HUES64 (cell line): ENCODE measurements around the gene OR4K5.
"Not testable (repeated sequence)": the region's sequence is repeated elsewhere in the genome, so short reads cannot be mapped to it uniquely, and the experiment has no call there.

Experiments used
- H3K27ac ChIP-seq: 2 replicates; pipeline ENCODE4 v1.7.0; 2013; ENCODE audit warnings: low read depth, low read length, inconsistent platforms
- H3K27me3 ChIP-seq: 2 replicates; pipeline ENCODE4 v1.6.1; 2013; ENCODE audit warnings: mild to moderate bottlenecking, low read length; ENCODE audit not compliant: insufficient read depth
- H3K36me3 ChIP-seq: 2 replicates; pipeline ENCODE4 v1.6.1; 2013; ENCODE audit warnings: mild to moderate bottlenecking, low read length; ENCODE audit not compliant: insufficient read depth
- H3K4me1 ChIP-seq: 2 replicates; pipeline ENCODE4 v1.6.1; 2013; ENCODE audit warnings: mild to moderate bottlenecking, low read length, moderate library complexity; ENCODE audit not compliant: insufficient read depth
- H3K4me3 ChIP-seq: 2 replicates; pipeline ENCODE4 v1.5.1; 2013; ENCODE audit warnings: mild to moderate bottlenecking, low read length, moderate library complexity
- H3K9ac ChIP-seq: 2 replicates; pipeline ENCODE4 v1.6.1; 2013; ENCODE audit warnings: mild to moderate bottlenecking, low read depth, low read length
- H3K9me3 ChIP-seq: 2 replicates; pipeline ENCODE4 v1.6.1; 2013; ENCODE audit warnings: low read depth, low read length; ENCODE audit not compliant: insufficient read depth
- WGBS: fragments of 150-250, 120-280 bp; methylation state at CpG from one replicate; pipeline ENCODE4 v1.1.7; 2013; ENCODE audit warnings: missing lambda C conversion rate; 5-methylcytosine and 5-hydroxymethylcytosine counted together

Gene OR4K5

DNA sequence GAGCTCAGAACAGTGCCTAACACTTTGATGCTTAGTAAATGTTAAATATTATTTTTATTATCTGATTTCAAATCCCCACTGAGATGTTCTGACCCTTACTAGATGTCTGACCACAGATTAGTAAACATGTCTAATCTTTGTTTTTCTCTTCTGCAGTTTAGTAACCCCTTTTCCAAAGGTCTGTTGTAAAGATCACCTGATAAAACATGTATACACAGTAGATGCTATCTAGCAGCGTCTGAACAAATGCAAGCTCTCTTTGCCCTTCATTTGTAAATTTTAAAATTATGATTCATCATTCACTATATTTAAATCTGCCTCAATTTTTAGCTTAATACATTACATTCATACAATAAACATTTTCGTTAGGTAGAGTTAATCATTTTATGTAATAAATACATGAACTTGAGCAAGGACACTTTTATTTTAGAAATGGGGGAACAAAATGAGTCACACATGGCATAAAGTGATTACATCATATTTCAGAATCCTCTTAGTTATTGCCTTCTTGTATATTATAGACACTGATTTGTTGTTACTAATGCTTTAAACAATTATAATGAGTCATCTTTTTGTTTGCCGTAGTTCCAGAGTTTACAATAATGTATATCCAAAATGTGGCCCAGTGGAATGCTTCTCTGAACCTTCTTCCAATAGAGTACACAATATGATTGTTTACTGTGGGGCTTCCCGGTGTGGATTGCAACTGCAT, 1.7 kb upstream of the OR4K5 start:
- Histone ChIP-seq H3K4me1 (no peaks in the 10 kb centered on the region), H3K27me3 (no peaks in the 10 kb centered on the region), H3K36me3 (no peaks in the 10 kb centered on the region), H3K9ac (no peak overlapping the region), H3K9me3 (peaks cover 89% of the 10 kb centered on the region), H3K27ac (no peak overlapping the region), H3K4me3 (no peak overlapping the region)
- 67% methylated on average over 3 of the region's 4 CpGs for WGBS

DNA sequence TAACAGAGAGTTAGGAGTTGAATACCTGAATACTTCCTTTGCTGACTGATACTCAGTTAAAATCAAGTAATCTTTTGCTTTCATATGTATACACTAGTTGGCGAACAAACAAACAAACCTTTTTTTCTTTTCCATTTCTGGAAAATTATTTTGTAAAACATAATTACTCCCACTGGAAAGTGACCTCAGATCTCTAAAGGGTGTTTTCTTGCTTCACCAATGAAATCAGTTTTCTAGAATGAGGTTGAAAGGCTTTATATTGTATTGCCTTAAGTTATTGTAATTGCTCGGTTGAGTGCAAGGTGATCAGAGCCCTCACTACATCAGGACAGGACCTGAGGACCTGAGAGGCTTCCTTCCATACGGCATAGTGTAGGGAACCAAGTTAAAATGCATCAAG, 10.2 kb downstream of the OR4K5 start, which contains the start of gene OR4K1:
OR4K1 (plus strand) TSS at position 301 of the 400 bp plus-strand sequence. CDS start 4,750 bp downstream, outside the sequence.
- no peaks in the 10 kb centered on the region for H3K4me1 ChIP-seq
- H3K27ac ChIP-seq, result no peak within 1 kb of the TSS
- H3K4me3 ChIP-seq, result no peak within 1 kb of the TSS
- H3K36me3 ChIP-seq, result no peaks in the 10 kb centered on the region
- WGBS, result 81% methylated on average over 2 of the region's 3 CpGs
- no peak within 1 kb of the TSS for H3K9ac ChIP-seq
- H3K9me3 ChIP-seq, result peaks cover 97% of the 10 kb centered on the region
- no peaks in the 10 kb centered on the region for H3K27me3 ChIP-seq

DNA sequence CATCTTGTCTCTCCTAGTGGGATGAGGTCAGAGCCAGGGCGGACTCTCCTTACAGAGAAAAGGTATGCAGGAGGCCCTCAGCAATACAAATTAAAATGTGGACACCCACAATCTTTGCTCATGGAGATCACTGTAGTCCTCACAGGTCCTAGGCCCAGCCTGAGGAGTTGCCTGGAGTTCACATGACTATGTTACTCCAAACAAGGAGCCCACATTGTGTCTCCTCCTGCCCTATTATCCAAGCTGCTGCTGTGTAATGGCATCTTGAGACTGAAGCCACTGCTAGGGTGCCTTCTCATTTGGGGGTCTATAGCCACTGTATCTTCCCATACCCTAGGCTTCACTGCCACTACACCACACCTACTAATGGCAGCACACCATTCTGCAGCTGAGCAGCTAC, 21.3 kb downstream of the OR4K5 start:
- no peak overlapping the region for H3K27ac ChIP-seq
- no peaks in the 10 kb centered on the region for H3K36me3 ChIP-seq
- no peaks in the 10 kb centered on the region for H3K27me3 ChIP-seq
- WGBS, result 86% methylated on average over 1 of the region's 1 CpG
- H3K4me1 ChIP-seq, result no peaks in the 10 kb centered on the region
- H3K4me3 ChIP-seq, result no peak overlapping the region
- peaks cover 96% of the 10 kb centered on the region for H3K9me3 ChIP-seq
- no peak overlapping the region for H3K9ac ChIP-seq

- no peak overlapping the region for H3K4me3 ChIP-seq
These were observed 27.1 kb downstream of the OR4K5 start for GRCh38 chr14:19947413-19948090.

DNA sequence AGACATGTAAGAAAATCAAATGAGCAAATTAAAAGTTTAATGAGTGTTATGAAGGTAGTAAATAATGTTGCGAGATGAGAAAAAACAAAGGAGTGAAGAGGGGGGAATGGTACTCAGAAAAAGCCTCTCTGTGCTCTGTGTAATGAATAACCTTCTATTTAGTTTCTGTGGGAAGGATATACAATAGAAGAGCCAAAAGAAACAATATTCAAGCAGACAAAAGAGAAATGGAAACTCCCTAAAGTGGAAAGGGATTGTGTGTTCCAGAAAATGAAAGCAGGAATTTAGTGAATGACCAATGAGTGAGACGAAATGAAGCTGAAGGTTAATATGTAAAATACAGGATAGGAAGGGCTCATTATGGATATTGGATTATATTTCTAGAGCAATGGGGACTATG, 28.8 kb downstream of the OR4K5 start:
- Histone ChIP-seq H3K4me1 (no peaks in the 10 kb centered on the region), H3K27me3 (no peaks in the 10 kb centered on the region), H3K9me3 (peaks cover 95% of the 10 kb centered on the region), H3K4me3 (no peak overlapping the region), H3K27ac (no peak overlapping the region), H3K9ac (no peak overlapping the region), H3K36me3 (no peaks in the 10 kb centered on the region)
- 82% methylated on average over 2 of the region's 2 CpGs for WGBS

More at GRCh38 chr14:19947413-19948090, 27.1 kb downstream of the OR4K5 start:
- Histone ChIP-seq H3K9ac (no peak overlapping the region), H3K36me3 (no peaks in the 10 kb centered on the region), H3K4me1 (no peaks in the 10 kb centered on the region), H3K27ac (no peak overlapping the region), H3K9me3 (peaks cover 95% of the 10 kb centered on the region), H3K27me3 (no peaks in the 10 kb centered on the region)
- 86% methylated on average over 3 of the region's 3 CpGs for WGBS

DNA sequence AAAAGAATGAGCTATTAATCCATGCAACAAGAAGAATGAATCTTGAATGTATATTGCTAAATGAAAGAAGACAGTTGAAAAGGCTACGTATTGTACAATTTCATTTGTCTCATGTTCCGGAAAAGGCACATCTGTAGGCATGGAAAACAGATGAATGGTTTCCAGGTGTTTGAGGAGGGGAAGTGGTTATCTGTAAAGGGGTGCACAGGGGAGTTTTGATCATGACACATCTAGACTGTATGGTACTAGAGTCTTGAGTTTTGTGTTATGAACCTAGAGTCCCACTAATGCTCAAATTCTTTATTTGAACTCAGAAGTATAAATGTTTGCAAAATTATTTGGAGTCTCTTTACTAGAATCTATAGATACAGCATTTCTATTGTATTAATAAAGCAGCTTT, 49.3 kb downstream of the OR4K5 start:
- H3K4me1 ChIP-seq, H3K9ac ChIP-seq, H3K4me3 ChIP-seq, H3K27me3 ChIP-seq, H3K27ac ChIP-seq, H3K36me3 ChIP-seq: not testable (repeated sequence)
- WGBS, result 44% methylated on average over 2 of the region's 2 CpGs
- peaks cover 56% of the 10 kb centered on the region for H3K9me3 ChIP-seq
